H9 (cell line): ENCODE data around the gene TREM2. TPM values are rescaled to one million over a fixed set of nuclear protein-coding genes. Genes with fewer than 3 reads are reported as not detected.

Experiments used
- DNase-seq: peaks from one replicate; pipeline ENCODE4 v3.0.0-alpha.2; 2017
- H2AFZ ChIP-seq: one replicate; pipeline ENCODE4 v1.6.1; 2013; ENCODE audit warnings: mild to moderate bottlenecking, low read length, control low read depth, moderate library complexity
- H2AK5ac ChIP-seq: 2 replicates; pipeline ENCODE4 v1.6.1; 2013; ENCODE audit warnings: low read length, control low read depth, mixed read lengths; ENCODE audit not compliant: insufficient read length
- H2BK120ac ChIP-seq: one replicate; pipeline ENCODE4 v1.6.1; 2013; ENCODE audit warnings: low read depth, mild to moderate bottlenecking, low read length, control low read depth, inconsistent platforms; ENCODE audit not compliant: poor library complexity, severe bottlenecking
- H2BK12ac ChIP-seq: 2 replicates; pipeline ENCODE4 v1.6.1; 2013; ENCODE audit warnings: low read length, control low read depth, mixed read lengths, low read depth; ENCODE audit not compliant: insufficient read length
- H2BK15ac ChIP-seq: 2 replicates; pipeline ENCODE4 v1.6.1; 2013; ENCODE audit warnings: low read depth, low read length, control low read depth
- H2BK20ac ChIP-seq: one replicate; pipeline ENCODE4 v1.6.1; 2013; ENCODE audit warnings: low read depth, mild to moderate bottlenecking, low read length, control low read depth, inconsistent platforms; ENCODE audit not compliant: poor library complexity, severe bottlenecking
- H2BK5ac ChIP-seq: 2 replicates; pipeline ENCODE4 v1.6.1; 2013; ENCODE audit warnings: low read length, control low read depth, mixed read lengths; ENCODE audit not compliant: insufficient read length
- H3K14ac ChIP-seq: 2 replicates; pipeline ENCODE4 v1.6.1; 2013; ENCODE audit warnings: low read length, control low read depth; ENCODE audit not compliant: insufficient read depth
- H3K18ac ChIP-seq: 2 replicates; pipeline ENCODE4 v1.6.1; 2013; ENCODE audit warnings: low read depth, mild to moderate bottlenecking, mixed read lengths, low read length, control low read depth; ENCODE audit not compliant: insufficient read length
- H3K23ac ChIP-seq: 2 replicates; pipeline ENCODE4 v1.6.1; 2013; ENCODE audit warnings: low read length, control low read depth, mixed read lengths, low read depth; ENCODE audit not compliant: insufficient read length
- H3K23me2 ChIP-seq: 2 replicates; pipeline ENCODE4 v1.6.1; 2013; ENCODE audit warnings: low read depth, mild to moderate bottlenecking, mixed read lengths, low read length, control low read depth; ENCODE audit not compliant: insufficient read length, poor library complexity, severe bottlenecking
- H3K27ac ChIP-seq: 2 replicates; pipeline ENCODE4 v1.5.1; 2013; ENCODE audit warnings: low read length, control low read depth, mixed read lengths, low read depth; ENCODE audit not compliant: insufficient read length
- H3K27me3 ChIP-seq: 2 replicates; pipeline ENCODE4 v1.6.1; 2013; ENCODE audit warnings: low read length, control low read depth, inconsistent platforms; ENCODE audit not compliant: insufficient read depth
- H3K4ac ChIP-seq: 2 replicates; pipeline ENCODE4 v1.6.1; 2013; ENCODE audit warnings: low read depth, mild to moderate bottlenecking, control low read depth, inconsistent platforms, low read length, moderate library complexity
- H3K4me1 ChIP-seq: 2 replicates; pipeline ENCODE4 v1.6.1; 2013; ENCODE audit warnings: low read length, control low read depth, inconsistent platforms; ENCODE audit not compliant: insufficient read depth
- H3K4me2 ChIP-seq: 2 replicates; pipeline ENCODE4 v1.6.1; 2013; ENCODE audit warnings: low read length, control low read depth, mixed read lengths; ENCODE audit not compliant: insufficient read length, insufficient read depth
- H3K56ac ChIP-seq: 2 replicates; pipeline ENCODE4 v1.6.1; 2013; ENCODE audit warnings: low read depth, mild to moderate bottlenecking, mixed read lengths, low read length, control low read depth; ENCODE audit not compliant: insufficient read length
- H3K79me1 ChIP-seq: 2 replicates; pipeline ENCODE4 v1.6.1; 2013; ENCODE audit warnings: low read depth, mild to moderate bottlenecking, moderate library complexity, low read length, control low read depth, inconsistent platforms; ENCODE audit not compliant: insufficient read depth, poor library complexity, severe bottlenecking
- H3K79me2 ChIP-seq: 2 replicates; pipeline ENCODE4 v1.6.1; 2013; ENCODE audit warnings: low read length, control low read depth, inconsistent platforms; ENCODE audit not compliant: insufficient read depth
- H3K9ac ChIP-seq: 2 replicates; pipeline ENCODE4 v1.6.1; 2013; ENCODE audit warnings: low read length, control low read depth, mixed read lengths; ENCODE audit not compliant: insufficient read length; ENCODE audit errors: extremely low read depth
- H3K9me3 ChIP-seq: one replicate; pipeline ENCODE4 v1.6.1; 2013; ENCODE audit warnings: low read depth, low read length, inconsistent platforms; ENCODE audit not compliant: control insufficient read depth
- H3T11ph ChIP-seq: one replicate; pipeline ENCODE4 v1.6.1; 2013; ENCODE audit warnings: mild to moderate bottlenecking, low read length, control low read depth, inconsistent platforms
- H4K20me1 ChIP-seq: one replicate; pipeline ENCODE4 v1.6.1; 2013; ENCODE audit not compliant: control insufficient read depth, insufficient read length, insufficient read depth
- H4K5ac ChIP-seq: 2 replicates; pipeline ENCODE4 v1.6.1; 2013; ENCODE audit warnings: low read depth, mild to moderate bottlenecking, mixed read lengths, low read length, control low read depth; ENCODE audit not compliant: insufficient read length
- H4K8ac ChIP-seq: replicated peaks from 2 replicates; pipeline ENCODE4 v1.6.1; 2013; ENCODE audit warnings: low read length, control low read depth, mixed read lengths, low read depth; ENCODE audit not compliant: insufficient read length
- H4K91ac ChIP-seq: 2 replicates; pipeline ENCODE4 v1.6.1; 2013; ENCODE audit warnings: low read depth, mild to moderate bottlenecking, moderate library complexity, mixed read lengths, low read length, control low read depth; ENCODE audit not compliant: insufficient read length
- H3K27ac Mint-ChIP-seq, 3 experiments: 2 replicates in 2 of 3; 3 replicates in 1 of 3; pipeline ENCODE4 v1.8.0; 2020 to 2021; ENCODE audit warnings: mixed read lengths in 3 of 3, mild to moderate bottlenecking in 1 of 3, moderate library complexity in 1 of 3
- H3K27me3 Mint-ChIP-seq: 2 replicates; pipeline ENCODE4 v1.8.0; 2021; ENCODE audit warnings: low read depth, mild to moderate bottlenecking, moderate library complexity, mixed read lengths
- H3K36me3 Mint-ChIP-seq, 3 experiments: 2 replicates in 2 of 3; 3 replicates in 1 of 3; pipeline ENCODE4 v1.8.0; 2020 to 2021; ENCODE audit warnings: low read depth in 3 of 3, mixed read lengths in 3 of 3; ENCODE audit not compliant: insufficient read depth in 1 of 3
- H3K4me1 Mint-ChIP-seq, 2 experiments: 2 replicates each; pipeline ENCODE4 v1.8.0; 2020; ENCODE audit warnings: mixed read lengths in 2 of 2
- H3K4me3 Mint-ChIP-seq, 2 experiments: 2 replicates in 1 of 2; 3 replicates in 1 of 2; pipeline ENCODE4 v1.8.0; 2020 to 2021; ENCODE audit warnings: mild to moderate bottlenecking in 2 of 2, mixed read lengths in 2 of 2, moderate library complexity in 1 of 2
- H3K9me3 Mint-ChIP-seq, 2 experiments: 2 replicates in 1 of 2; 3 replicates in 1 of 2; pipeline ENCODE4 v1.8.0; 2020; ENCODE audit warnings: mild to moderate bottlenecking in 2 of 2, mixed read lengths in 2 of 2, moderate library complexity in 1 of 2
- WGBS: extraction: QIAGEN DNeasy Blood & Tissue Kit; methylation state at CpG from one replicate; pipeline ENCODE4 v1.1.7; 2013; ENCODE audit warnings: missing lambda C conversion rate, low lambda C conversion rate, mixed read lengths; ENCODE audit not compliant: insufficient read length; ENCODE audit errors: extremely low coverage; 5-methylcytosine and 5-hydroxymethylcytosine counted together
- total RNA-seq: library from RNA; stranded (reverse); gene quantifications from 2 replicates; pipeline ENCODE4 v1.2.1, GENCODE V29; 2021
- TF ChIP-seq, protein P1 (sequence below): fragments of 200-600 bp; sonication (generic); conservative IDR thresholded peaks from 3 replicates; pipeline ENCODE4 v1.8.0; 2021; ENCODE audit warnings: antibody characterized with exemption, mild to moderate bottlenecking

TREM2 gene
- total RNA-seq, 1 experiment from 2014 or later = 0.31 TPM

DNA sequence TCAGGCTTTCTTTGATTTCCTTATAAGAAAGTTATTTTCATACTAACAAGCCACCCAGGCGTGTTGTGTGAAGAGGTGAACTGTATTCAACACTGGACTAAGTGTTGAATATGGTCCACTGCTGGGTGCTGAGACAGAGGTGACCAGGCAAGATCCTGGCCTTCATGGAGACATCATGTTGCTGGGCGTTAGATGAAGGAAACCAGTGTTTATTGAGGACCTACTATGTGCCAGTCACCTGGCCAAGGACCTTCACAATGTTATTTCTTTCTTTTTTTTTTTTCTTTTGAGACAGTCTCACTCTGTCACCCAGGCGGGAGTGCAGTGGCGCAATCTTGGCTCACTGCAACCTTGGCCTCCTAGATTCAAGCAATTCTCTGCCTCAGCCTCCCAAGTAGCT lies 6.9 kb downstream of the TREM2 start:
- Histone ChIP-seq H4K5ac (no peak overlapping the region), H3K4me2 (no peak overlapping the region), H4K20me1 (no peaks in the 10 kb centered on the region), H3K14ac (no peak overlapping the region), H4K8ac (no peak overlapping the region), H3T11ph (no peak overlapping the region), H2BK20ac (no peak overlapping the region), H2AFZ (no peak overlapping the region), H2BK5ac (no peak overlapping the region), H4K91ac (no peak overlapping the region), H3K79me2 (no peaks in the 10 kb centered on the region), H2BK120ac (no peak overlapping the region), H3K4me1 (no peaks in the 10 kb centered on the region), H3K23ac (no peak overlapping the region), H3K9ac (no peak overlapping the region), H3K56ac (no peak overlapping the region), H3K27me3 (no peaks in the 10 kb centered on the region; the same call in 1 of the 2 replicates), H3K79me1 (no peaks in the 10 kb centered on the region), H3K23me2 (no peaks in the 10 kb centered on the region), H3K4ac (no peak overlapping the region), H3K18ac (no peak overlapping the region), H3K27ac (no peak overlapping the region), H3K9me3 (no peaks in the 10 kb centered on the region), H2BK12ac (no peak overlapping the region), H2BK15ac (no peak overlapping the region), H2AK5ac (no peak overlapping the region)
- DNase-seq = no peak
- Mint-ChIP-seq H3K27ac (no peak overlapping the region), H3K27me3 (peaks cover 6% of the 10 kb centered on the region), H3K9me3 (no peaks in the 10 kb centered on the region), H3K4me3 (no peak overlapping the region), H3K36me3 (no peaks in the 10 kb centered on the region), H3K4me1 (peaks cover 13% of the 10 kb centered on the region in 2 experiments; a peak in 3 of 4 replicates)
- TF ChIP-seq, protein P1, sequence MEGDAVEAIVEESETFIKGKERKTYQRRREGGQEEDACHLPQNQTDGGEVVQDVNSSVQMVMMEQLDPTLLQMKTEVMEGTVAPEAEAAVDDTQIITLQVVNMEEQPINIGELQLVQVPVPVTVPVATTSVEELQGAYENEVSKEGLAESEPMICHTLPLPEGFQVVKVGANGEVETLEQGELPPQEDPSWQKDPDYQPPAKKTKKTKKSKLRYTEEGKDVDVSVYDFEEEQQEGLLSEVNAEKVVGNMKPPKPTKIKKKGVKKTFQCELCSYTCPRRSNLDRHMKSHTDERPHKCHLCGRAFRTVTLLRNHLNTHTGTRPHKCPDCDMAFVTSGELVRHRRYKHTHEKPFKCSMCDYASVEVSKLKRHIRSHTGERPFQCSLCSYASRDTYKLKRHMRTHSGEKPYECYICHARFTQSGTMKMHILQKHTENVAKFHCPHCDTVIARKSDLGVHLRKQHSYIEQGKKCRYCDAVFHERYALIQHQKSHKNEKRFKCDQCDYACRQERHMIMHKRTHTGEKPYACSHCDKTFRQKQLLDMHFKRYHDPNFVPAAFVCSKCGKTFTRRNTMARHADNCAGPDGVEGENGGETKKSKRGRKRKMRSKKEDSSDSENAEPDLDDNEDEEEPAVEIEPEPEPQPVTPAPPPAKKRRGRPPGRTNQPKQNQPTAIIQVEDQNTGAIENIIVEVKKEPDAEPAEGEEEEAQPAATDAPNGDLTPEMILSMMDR = no peak
- WGBS = no CpG with 5 or more reads among the region's 4 CpGs
